ENCODE data around the gene DEAF1.
"Not testable (repeated sequence)": the region's sequence is repeated elsewhere in the genome, so short reads cannot be mapped to it uniquely, and the experiment has no call there.

Gene DEAF1

GRCh38 chr11:701741-702461 is 6.9 kb upstream of the DEAF1 start:
- no peak for DNase-seq (ENCODE audit: low spot score)

- no peak for DNase-seq (ENCODE audit: low spot score)
These were observed 4.7 kb upstream of the DEAF1 start for GRCh38 chr11:699753-700152.

GRCh38 chr11:699116-699508 is 4.1 kb upstream of the DEAF1 start:
- DNase-seq (ENCODE audit: low spot score), result no peak

GRCh38 chr11:698493-699115 is 3.6 kb upstream of the DEAF1 start:
- no peak for DNase-seq (ENCODE audit: low spot score)

GRCh38 chr11:697811-698311 is 2.8 kb upstream of the DEAF1 start:
- DNase-seq (ENCODE audit: low spot score), result no peak

GRCh38 chr11:696955-697491 is 2.0 kb upstream of the DEAF1 start:
- no peak for DNase-seq (ENCODE audit: low spot score)

GRCh38 chr11:695538-696248 is 671 bp upstream of the DEAF1 start, which contains the start of gene TMEM80:
TMEM80 (plus strand) TSS chr11:695816; CDS start chr11:695828, 12 bp downstream.
- peak; percentile 99 for DNase-seq (ENCODE audit: low spot score)

GRCh38 chr11:695288-695537 is 191 bp upstream of the DEAF1 start:
- DNase-seq (ENCODE audit: low spot score), result no peak

- DNase-seq (ENCODE audit: low spot score), result no peak
These were observed 997 bp downstream of the DEAF1 start for GRCh38 chr11:693887-694562.

- no peak for DNase-seq (ENCODE audit: low spot score)
These were observed 1.6 kb downstream of the DEAF1 start for GRCh38 chr11:693415-693831.

- no peak for DNase-seq (ENCODE audit: low spot score)
These were observed 2.1 kb downstream of the DEAF1 start for GRCh38 chr11:692824-693414.

- DNase-seq (ENCODE audit: low spot score), result no peak
These were observed 3.1 kb downstream of the DEAF1 start for GRCh38 chr11:691710-692590.

GRCh38 chr11:690738-691633 is 4.0 kb downstream of the DEAF1 start:
- no peak for DNase-seq (ENCODE audit: low spot score)

GRCh38 chr11:690244-690643 is 4.8 kb downstream of the DEAF1 start:
- not testable (repeated sequence) for DNase-seq (ENCODE audit: low spot score)

GRCh38 chr11:689625-690024 is 5.4 kb downstream of the DEAF1 start:
- no peak for DNase-seq (ENCODE audit: low spot score)

GRCh38 chr11:688681-689080 is 6.3 kb downstream of the DEAF1 start:
- no peak for DNase-seq (ENCODE audit: low spot score)

GRCh38 chr11:687751-688150 is 7.3 kb downstream of the DEAF1 start:
- no peak for DNase-seq (ENCODE audit: low spot score)

- DNase-seq (ENCODE audit: low spot score), result no peak
These were observed 8.4 kb downstream of the DEAF1 start for GRCh38 chr11:686451-687243.

- DNase-seq (ENCODE audit: low spot score), result no peak
These were observed 14.1 kb downstream of the DEAF1 start for GRCh38 chr11:680970-681369.

All from CD4-positive, alpha-beta T cell treated with Interleukin-15 for 4 hours (primary cell).